NCI-H748 treated with DMSO at 0.1 percent for 48 hours (cell line): Measurements from ENCODE around the gene POU2F3.

Experiments used
- DNase-seq: peaks from one replicate; lab custom pipeline; 2025; lab: John Stamatoyannopoulos, UW

Gene POU2F3

DNA sequence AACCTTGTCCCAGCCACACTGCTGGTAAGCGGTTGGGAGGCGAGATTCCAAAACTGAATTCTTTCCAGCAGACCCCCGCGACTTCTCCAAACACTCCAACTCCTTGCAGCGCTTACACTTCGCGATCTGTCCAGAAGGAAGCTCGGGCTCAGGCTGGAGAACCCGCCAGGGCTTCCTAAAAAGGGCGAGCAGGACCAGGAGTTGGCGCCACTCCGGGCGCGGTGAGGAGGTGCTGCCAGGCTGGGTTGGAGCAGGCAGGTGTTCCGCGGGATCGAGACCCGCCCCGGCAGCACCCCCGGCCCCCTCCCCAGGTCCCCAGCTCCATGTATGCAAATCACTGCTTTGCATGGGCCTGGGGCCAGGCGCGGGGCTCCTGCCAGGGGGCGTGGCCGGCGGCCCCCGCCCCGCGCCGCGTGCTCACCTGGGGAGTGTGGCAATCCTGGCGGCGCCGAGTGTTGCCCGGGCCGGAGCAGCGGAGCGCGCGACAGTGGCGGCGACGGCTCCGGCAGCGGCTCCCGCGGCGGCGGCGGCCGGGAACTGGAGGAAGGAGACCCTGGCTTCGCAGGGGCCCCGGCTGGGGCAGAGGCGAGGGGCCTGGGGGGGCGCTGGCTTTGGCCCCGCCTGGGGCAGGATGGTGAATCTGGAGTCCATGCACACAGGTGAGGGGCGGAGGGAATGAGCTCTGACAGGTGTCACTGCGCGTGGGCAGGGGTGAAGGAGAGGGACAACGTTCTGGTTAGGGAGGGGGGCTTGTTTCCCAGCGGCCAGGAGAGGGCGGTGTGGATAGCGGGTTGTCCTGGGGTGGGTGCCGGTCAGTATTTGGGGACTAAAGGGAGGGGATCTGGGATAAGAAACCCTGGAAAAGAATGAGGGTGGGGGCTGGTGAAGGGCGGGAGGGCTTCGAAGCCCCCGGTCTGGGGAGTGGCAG lies at the start of gene POU2F3:
TSS of gene POU2F3 (plus strand) at position 428 of the 928 bp plus-strand sequence. CDS start at position 632, 204 bp downstream.
- no peak for DNase-seq

DNA sequence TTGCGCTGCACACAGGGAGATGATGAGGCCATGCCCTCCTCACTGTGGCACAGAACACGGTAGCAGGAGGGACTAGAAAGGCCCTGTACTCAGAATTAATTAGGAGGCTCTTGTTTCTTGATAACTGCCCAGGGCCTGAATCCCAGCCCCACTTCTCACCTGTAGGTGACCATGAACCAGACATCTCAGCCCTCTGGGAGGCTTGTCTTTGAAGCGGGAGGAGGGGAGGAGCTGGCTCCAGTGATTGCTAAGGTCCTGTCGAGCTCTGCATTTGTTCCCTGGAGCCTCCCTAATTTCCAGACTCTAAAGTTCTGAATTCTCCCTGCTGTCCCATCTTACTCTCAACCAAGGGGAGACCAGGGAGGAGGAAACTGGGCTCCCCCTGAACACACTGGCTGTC lies 48.9 kb upstream of the POU2F3 start:
- no peak for DNase-seq

- no peak for DNase-seq
Observed at GRCh38 chr11:120192831-120193625, 46.9 kb upstream of the POU2F3 start.

DNA sequence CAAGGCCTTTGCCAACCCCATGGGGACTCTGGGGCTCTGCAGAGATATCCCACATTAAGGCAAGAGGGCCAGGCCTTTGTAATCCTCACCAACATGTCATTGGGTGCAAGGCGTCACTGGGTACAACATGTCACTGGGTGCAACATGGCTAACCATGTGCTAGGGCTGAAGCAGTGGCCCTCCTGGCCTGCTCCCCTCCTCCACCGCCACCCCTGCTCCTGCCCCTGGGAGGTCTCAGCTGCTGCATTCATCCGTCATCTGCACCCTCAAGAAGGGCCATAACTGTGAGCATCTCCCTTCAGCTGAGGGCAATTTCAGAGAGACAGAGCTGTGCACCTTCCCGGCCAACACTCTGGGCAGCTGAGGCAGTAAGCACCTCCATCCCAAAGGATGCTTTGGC lies 45.8 kb upstream of the POU2F3 start:
- DNase-seq: no peak

DNA sequence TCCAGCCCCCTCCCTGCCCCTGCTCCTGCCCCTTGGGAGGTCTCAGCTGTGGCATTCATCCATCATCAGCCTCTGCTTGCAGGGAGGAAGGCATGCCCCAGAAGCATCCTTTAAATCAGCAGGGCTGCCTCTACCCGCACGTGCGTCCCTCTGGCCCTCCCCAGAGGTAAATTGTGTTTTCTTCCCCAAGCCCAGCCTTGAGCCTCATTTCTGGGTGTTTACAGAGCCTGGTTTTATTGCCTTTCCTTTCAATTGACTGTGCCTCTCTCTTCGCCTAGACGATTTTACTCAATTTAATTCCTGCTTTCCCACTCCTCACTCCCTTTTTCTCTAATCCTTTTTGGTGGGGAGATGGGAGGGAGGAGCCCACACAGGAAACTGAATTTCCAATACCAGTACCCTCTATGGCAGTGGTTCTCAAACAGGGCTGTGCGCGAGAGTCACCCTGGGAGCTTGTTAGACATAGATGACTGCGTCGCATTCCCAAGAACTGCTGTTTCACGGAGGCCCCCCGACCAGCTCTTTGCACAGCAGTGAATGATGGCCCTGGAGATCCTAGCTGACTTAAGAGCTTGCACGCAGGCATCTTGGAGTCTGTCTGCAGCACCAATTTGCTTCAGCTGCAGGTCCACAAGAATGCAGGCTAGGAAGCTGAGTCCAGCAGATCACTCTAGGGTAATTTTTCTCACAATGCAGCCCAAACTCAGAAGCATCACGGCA lies 44.2 kb upstream of the POU2F3 start:
- DNase-seq: no peak

DNA sequence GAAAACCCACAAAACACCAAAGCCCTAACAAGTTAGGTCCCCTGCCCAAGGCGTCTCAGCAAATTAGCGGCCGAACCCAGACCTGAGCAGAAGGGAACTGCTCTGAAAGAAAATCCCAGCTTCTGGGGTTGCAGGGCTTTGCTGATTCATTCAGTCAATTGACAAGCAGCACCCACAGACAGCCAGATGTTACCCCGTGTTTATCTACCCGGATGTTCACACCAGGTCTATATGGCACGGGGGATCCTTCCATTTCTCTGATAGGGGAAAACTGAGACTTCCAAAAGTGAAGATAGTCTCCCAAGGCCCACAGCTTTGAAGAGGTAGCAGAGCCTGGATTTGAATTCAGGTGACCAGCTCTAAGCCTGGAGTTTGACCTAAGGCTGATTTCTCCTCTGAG lies 43.1 kb upstream of the POU2F3 start:
- no peak for DNase-seq

GRCh38 chr11:120197251-120197891 lies 42.6 kb upstream of the POU2F3 start:
- DNase-seq: no peak

DNA sequence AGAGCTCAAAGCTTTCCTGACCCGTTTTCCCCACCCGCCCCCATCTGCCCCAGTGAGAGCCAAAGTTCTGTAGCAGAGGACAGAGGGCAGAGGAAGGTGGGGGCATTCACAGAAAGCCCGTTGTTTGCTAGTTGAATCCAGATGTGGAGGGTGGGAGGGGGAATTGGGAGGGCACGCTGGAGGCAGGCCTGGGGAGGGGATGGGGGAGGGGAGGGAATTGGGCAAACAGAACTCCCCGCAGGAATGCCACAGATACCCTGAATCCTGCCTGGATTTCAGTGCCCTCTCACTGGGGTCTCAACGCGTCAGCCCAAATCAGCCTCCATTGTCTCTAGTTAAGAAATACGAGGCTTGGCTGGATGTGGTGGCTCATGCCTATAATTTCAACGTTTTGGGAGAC lies 42.0 kb upstream of the POU2F3 start:
- DNase-seq: no peak

- DNase-seq: no peak
Observed at GRCh38 chr11:120198403-120198786, 41.5 kb upstream of the POU2F3 start.

- no peak for DNase-seq
Observed at GRCh38 chr11:120198787-120199469, 41.0 kb upstream of the POU2F3 start.

DNA sequence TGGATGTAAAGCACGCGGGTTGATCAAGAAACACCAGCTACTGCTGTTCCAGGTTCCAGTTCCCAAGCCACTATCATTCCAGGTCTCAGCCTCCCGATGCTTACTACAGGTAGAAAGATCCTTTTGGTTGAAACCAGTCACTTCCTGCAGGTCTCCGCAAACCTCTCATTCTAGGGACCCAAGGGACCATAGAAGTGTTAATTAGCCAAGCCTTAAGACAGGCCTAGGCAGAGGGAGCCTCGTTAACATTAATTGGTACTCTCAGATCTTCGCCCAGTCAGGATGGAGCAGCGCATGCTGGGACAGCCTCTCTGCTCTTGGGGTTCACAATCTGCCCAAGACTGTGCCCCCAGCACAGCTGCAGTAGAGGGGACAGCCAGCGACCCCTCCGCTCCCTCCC lies 40.3 kb upstream of the POU2F3 start:
- DNase-seq: no peak

GRCh38 chr11:120200677-120201076 lies 39.3 kb upstream of the POU2F3 start:
- DNase-seq: no peak

- DNase-seq: no peak
Observed at GRCh38 chr11:120201653-120202052, 38.3 kb upstream of the POU2F3 start.

DNA sequence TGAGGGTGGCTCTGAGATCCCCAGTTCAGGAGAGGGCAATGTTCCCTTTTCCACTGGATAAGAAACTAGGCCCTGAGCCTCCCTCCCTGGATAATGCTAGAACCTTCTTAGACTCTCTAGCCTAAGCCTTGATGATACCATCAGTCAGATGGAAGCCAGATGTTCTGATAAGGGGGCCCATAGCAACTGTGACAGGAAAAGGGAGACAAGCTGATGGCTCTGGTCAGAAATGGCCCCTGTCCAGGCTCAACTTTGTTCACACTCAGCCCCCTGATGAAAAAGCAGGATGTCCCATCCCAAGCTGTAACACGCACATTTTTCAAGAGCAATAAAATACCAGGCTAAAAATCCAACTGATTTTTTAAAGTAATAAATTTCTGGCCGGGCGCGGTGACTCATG lies 36.3 kb upstream of the POU2F3 start:
- no peak for DNase-seq

DNA sequence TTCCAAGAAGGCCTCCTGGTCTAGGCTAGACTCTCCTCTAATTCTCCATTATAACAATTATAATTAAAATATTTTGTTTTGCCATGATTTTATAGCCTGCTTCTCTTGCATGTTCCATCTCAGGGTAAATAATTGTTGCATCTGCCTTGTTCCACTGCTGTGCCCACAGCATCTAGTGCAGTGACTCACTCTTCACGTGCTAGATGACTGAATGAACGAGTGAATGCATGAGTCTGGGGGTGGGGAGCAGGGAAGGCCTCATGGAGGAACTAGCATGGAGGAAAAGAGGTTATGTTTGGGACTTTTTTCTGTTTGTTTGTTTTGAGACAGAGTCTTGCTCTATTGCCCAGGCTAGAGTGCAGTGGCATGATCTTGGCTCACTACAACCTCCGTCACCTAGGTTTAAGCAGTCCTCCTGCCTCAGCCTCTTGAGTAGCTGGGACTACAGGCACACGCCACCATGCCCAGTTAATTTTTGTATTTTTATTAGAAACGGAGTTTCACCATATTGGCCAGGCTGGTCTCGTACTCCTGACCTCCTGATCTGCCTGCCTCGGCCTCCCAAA lies 34.3 kb upstream of the POU2F3 start:
- no peak for DNase-seq

GRCh38 chr11:120207512-120207911 lies 32.4 kb upstream of the POU2F3 start:
- no peak for DNase-seq

DNA sequence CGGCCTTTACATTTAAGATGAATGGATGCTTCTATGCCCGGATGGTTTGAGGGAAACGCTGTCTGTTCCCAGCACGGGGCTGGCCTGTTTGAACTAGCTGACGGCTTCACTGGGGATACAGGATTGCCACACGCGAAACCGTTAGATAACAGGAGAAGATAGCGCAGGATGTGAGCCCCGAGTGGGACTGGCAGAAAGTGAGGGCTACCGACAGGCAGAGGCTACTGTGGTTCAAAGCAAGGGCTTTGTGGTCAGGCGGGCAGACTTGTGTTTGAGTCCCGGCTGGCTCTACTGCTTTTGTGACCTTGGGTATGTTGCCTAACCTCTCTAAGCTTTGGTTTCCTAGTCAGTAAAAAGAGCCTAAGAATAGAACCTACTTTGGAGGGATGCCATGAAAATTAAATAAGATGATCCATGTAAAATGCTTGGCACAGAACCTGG lies 31.9 kb upstream of the POU2F3 start:
- no peak for DNase-seq

DNA sequence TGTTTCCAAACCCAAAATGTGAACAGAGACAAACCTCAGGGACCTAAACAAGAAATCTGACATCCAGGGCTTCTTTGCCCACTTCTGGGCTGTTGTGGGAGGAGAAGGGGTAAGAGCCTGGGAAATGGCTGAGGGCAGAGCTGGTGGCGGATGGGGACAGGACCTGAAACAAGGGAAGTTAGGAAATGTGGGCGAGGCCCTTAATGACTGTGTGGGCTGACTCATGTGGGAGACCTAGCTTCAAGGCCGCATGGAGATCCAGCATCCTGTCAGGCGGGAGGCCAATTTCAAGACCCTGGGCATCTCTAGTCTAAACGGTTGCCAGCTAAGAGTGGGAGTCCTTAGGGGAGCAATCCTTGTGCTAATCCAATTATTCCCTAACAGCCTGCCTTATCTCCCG lies 31.2 kb upstream of the POU2F3 start:
- no peak for DNase-seq

DNA sequence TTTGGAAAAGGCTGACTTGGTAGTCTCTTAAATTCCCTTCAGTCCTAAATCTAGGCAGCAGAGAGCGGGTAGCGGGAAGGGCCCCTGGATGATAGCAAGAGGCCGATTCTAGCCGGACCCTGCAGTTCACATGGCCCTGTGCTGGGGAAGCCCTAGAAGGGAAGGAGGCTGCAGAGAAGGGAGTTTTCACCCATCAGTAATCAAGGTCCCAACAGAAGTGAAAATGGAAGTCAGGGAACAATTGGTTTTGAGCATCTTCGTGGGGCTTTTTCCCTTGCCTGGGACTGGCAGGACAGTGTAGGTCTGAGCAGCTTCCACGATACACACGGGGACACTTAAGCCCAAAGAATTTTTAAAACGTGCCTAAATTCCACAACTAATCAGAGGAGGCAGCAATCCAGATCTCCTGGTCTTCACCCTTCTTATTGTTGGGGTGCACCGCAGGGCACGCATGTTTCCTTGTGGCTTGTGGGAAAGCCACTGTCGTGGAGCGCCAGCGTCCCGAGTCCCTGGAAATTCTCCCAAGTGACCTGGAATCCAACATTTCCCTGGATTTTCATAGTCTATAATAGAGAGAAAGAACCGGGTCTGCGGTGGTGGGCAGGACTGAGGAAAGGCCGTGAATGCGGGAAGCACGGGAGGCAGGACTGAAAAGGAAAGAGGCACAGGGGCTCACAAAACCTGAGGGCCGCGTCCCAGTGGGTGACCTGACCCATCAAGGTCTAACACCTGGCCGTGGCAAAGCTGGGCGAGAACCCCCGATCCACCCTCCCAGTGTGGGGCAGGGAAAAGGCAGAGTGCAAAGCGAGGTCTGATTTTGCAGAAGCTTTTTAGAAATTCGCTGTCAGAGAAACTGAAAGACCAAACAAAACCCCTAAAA lies 30.0 kb upstream of the POU2F3 start:
- no peak for DNase-seq
